RPMI7951 (cell line): Measurements from ENCODE around the gene CSF1R. TPM values are rescaled to one million over a fixed set of nuclear protein-coding genes. Genes with fewer than 3 reads are reported as not detected.

Source experiments
- DNase-seq: peaks from one replicate; pipeline ENCODE4 v3.0.0-alpha.2; 2012; ENCODE audit warnings: low read depth
- total RNA-seq: library from RNA; depleted of rRNA; stranded (reverse); fragments of >200 nt; shearing (Covaris generic); gene quantifications from 2 replicates; pipeline ENCODE4 v1.2.3, GENCODE V29; 2014; rRNA removed

CSF1R gene
- total RNA-seq: 2.5 and 4.3 TPM in 2 replicates

DNA sequence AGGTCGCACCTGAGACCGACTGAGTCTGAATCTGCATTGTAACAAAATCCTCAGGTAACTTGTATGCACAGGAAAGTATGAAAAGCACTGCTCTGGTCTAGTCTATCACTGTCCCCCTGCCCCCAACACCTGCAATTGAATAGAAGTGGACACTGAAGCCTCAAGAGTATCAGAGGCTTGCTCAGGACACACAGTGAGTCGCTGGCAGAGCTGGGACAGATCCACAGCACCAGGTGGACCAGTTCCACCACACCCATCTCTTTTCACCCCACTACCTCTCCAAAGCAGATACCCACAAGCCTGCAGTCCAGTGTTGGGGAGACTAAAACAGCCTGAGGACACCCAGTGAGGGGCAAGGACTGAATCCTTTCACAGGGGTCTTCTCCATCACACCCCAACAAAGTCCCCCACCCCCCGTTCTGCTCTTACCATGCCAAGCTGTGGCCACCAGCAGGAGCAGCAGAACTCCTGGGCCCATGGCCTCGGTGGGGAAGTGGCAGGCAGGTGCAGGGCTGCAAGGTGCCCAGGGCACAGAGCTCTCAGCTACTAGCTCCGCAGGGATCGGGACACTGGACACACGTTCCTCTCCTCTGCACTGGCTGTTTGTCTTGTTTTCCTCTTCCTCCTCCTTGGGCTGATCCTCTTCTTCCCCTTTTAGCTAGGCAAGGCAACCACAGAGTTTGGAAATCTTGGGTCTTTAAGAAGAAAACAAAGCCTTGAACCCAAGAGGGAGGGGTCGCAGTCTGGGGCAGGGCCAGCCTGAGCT lies at the start of gene CSF1R:
Gene CSF1R (minus strand): TSS at position 605 of the 766 bp plus-strand sequence. CDS start 127 bp downstream, at position 478.
- DNase-seq: no peak

GRCh38 chr5:150135557-150136304 lies 49.4 kb upstream of the CSF1R start:
- no peak for DNase-seq

DNA sequence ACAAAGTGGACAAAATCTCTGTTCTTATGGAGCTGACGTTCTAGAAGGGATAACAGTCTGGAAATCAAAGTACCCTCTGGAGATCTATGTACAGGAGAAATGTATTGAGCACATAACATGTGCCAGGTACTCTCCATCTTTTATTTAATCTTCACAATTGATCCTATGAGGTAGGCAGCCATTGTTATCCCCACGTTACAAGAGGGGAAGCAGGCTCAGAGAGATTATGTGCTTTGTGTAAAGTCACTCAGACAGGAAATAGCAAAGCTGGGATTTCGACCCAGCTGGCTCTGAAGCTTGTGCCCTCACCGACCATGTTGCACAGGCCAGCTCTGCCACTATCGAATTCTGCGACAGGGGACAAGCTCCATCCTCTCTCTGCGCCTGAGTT lies 47.8 kb upstream of the CSF1R start:
- no peak for DNase-seq

GRCh38 chr5:150133581-150134197 lies 47.3 kb upstream of the CSF1R start:
- no peak for DNase-seq

- no peak for DNase-seq
Measured at GRCh38 chr5:150132740-150133139, 46.4 kb upstream of the CSF1R start.

DNA sequence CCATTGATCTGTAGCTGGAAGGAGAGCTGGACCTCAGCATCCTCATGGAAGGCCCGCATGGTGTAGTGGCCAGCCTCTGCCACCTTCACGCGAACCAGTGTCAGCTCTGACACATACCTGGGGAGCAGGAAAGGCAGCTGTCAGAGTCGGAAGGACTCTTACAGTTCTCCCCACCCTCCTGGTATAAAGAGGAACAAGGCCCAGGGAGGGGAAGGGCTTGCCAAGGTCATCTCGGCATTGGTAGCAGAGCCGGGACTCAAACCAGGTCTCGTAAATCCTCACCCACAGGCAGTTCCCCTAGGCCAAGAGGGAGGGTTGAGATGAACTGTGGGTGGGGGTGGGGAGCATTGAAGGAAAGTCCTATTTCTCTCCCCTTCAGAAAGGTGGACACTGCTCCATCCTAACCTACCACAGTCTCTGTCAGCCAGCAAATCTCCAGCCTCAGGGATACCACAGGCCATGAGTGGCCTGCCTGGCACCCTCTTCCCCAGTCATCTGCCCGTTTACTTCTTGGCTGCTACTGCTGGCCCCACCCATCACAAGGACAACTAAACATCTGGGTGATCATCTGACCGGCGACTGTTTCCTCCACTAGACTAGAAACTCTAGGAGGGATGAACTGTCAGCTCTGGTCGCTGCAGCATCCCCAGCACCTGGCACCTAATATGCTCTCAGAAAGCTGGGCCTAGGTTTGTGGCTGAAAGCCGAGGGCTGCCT lies 45.8 kb upstream of the CSF1R start:
- no peak for DNase-seq

DNA sequence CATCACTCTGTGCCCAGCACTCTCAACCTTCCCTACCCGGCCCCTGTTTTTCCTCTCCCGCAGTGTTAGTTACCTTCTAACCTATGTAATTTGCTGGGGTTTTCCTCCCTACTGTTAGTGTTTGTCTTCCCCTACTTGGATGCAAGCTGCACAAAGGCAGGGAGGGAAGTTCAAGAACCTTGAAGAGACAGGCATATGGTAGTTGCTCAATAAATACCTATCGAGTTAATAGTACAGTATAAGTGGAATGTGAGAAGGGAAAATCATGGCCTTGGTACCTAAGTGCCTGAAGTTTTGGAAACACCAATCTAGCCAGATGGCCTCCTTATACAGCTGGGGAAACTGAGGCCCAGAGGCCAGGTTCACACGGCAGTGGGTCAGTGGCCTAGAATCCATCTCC lies 45.1 kb upstream of the CSF1R start:
- DNase-seq: no peak

GRCh38 chr5:150130493-150130922 lies 44.2 kb upstream of the CSF1R start:
- no peak for DNase-seq

- peak; percentile 57 for DNase-seq
Measured at GRCh38 chr5:150129813-150130492, 43.6 kb upstream of the CSF1R start.

GRCh38 chr5:150129454-150129812 lies 43.1 kb upstream of the CSF1R start:
- DNase-seq: no peak

GRCh38 chr5:150126921-150127265 lies 40.5 kb upstream of the CSF1R start:
- no peak for DNase-seq

GRCh38 chr5:150126199-150126920 lies 40.0 kb upstream of the CSF1R start:
- DNase-seq: no peak

- no peak for DNase-seq
Measured at GRCh38 chr5:150125334-150125733, 39.0 kb upstream of the CSF1R start.

GRCh38 chr5:150124596-150124995 lies 38.2 kb upstream of the CSF1R start:
- no peak for DNase-seq

DNA sequence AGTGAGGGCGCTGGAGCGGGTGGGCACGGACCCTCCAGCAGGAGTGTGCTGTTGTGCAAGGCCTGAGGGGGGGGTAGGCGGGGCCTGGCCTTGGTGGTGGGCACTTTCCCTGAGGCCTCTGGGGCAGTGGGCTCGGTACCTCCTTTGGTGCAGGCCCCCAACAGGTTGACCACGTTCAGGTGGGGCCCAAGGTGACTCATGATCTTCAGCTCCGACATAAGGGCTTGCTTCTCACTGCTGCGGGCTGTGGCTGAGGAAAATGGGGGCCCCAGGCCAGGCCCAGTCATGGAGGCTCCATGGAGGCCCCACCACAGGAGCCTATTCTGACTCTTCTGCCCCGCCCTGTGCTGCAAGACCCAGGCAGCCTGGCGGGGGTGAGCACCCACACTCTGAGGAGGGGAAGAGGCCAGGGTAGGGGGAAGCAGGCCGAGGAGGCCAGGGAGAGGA lies 37.8 kb upstream of the CSF1R start:
- DNase-seq: no peak

GRCh38 chr5:150123542-150123941 lies 37.2 kb upstream of the CSF1R start:
- DNase-seq: no peak

DNA sequence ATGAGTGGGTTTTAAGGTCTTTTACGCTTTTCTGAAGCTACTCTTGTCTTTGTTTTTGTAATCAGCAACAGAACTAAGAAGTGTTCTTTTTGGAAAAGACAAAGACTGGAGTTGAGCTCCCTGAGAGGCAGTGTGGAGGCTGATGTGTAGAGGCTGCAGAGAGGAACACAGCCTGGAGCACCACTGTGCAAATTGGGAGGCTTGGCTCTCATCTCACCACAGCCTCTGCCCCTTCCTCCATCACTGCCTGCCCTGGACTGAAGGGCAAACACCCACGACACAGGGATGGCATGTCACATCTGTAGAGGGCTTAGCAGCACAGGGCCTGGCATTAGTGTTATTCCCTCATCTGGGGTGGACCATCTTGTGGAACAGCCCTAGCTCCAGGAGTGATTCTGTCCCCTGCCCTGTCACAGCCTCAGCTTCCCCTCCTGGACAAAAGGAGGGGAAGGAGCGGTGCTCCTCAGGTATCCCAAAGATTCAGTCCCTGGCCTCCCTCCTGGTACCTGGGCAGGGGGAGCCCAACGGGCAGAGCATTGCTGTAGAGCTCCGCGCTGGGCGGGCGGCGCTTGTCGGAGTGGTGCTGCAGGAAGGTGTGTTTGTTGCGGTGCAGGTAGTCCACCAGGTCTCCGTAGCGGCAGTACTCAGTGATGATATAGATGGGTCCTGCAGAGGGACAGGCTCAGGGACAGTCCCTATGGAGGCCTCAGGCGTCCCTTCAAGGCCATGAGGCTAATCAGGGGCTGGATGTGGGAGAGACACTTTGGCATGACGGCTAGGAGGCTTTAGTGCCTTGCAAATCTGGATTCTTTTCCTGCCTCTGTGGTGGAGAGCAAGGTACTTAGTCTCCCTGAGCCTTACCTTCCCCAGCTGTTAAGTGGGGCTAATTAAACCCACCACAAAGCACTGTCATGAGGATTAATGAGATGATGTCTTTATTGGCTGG lies 36.5 kb upstream of the CSF1R start:
- DNase-seq: no peak

DNA sequence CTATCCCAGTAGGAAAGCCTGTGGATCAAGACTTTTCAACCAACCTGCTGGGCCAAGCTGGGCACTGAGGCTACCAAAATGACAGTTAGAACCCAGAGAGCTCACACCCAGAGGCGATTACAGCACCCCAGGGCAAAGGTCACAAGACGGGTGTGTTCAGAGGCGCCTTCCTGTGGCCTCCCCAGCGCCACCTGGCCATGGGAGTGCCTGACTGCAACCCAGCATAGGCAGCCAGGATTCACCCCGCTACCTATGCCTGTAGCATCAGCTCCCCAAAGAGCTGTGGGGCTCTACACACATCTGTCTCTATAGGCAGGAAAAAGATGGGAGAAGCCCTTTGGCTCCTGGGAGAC lies 35.8 kb upstream of the CSF1R start:
- DNase-seq: no peak

- DNase-seq: no peak
Measured at GRCh38 chr5:150121448-150122157, 35.2 kb upstream of the CSF1R start.
